NCI-H1105 (cell line): ENCODE results near the gene TCERG1L.
"Not testable (repeated sequence)": the region's sequence is repeated elsewhere in the genome, so short reads cannot be mapped to it uniquely, and the experiment has no call there.

ENCODE experiments used
- DNase-seq: peaks from one replicate; lab custom pipeline; 2025; lab: John Stamatoyannopoulos, UW

TCERG1L gene, protein sequence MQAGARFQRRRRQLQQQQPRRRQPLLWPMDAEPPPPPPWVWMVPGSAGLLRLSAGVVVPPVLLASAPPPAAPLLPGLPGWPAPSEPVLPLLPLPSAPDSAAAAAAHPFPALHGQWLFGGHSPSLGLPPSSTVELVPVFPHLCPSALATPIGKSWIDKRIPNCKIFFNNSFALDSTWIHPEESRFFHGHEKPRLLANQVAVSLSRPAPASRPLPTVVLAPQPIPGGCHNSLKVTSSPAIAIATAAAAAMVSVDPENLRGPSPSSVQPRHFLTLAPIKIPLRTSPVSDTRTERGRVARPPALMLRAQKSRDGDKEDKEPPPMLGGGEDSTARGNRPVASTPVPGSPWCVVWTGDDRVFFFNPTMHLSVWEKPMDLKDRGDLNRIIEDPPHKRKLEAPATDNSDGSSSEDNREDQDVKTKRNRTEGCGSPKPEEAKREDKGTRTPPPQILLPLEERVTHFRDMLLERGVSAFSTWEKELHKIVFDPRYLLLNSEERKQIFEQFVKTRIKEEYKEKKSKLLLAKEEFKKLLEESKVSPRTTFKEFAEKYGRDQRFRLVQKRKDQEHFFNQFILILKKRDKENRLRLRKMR

DNA sequence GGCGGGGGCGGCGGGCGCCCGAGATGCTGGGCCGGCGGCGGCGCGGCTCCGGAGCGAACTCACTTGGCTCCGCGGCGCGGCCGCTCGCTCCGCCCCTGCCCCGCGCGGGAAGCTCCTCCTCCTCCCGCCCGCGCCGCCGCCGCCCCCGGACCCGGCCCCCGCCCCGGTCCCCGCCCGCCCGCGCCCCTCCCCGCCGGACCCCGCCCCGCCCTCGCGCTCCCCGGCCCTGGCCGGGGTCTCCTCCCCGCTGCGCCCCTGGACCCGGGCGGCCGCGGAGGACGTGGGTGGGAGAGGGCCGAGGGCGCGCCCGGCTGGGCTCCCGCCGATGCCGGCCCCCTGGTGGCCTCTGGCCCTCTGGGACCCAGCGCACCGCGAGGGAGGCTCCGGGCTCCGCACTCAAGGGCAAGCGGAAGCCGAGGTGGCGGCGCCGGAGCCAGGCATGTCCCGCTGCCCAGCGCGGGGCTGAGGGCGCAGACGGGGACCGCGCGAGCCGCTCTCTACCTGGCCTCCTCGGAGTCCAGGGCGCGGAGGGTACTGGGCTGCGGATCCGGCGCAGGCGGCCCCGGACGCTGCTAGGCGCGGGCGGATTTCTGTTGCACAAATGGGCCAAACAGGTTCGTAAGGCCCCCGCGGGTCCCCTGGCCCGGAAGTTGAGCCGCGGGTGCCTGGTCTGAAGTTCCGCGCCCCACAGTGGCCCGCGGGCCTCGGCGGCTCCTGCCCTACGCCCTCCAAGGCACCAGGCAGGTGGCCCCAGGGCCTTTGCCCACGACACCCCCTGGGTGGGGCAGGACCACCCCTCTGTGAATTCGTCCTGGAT, at the start of gene TCERG1L:
TCERG1L (minus strand) TSS at position 61 of the 817 bp plus-strand sequence. CDS start 86 bp downstream, outside the sequence.
- peak; percentile 41 for DNase-seq

DNA sequence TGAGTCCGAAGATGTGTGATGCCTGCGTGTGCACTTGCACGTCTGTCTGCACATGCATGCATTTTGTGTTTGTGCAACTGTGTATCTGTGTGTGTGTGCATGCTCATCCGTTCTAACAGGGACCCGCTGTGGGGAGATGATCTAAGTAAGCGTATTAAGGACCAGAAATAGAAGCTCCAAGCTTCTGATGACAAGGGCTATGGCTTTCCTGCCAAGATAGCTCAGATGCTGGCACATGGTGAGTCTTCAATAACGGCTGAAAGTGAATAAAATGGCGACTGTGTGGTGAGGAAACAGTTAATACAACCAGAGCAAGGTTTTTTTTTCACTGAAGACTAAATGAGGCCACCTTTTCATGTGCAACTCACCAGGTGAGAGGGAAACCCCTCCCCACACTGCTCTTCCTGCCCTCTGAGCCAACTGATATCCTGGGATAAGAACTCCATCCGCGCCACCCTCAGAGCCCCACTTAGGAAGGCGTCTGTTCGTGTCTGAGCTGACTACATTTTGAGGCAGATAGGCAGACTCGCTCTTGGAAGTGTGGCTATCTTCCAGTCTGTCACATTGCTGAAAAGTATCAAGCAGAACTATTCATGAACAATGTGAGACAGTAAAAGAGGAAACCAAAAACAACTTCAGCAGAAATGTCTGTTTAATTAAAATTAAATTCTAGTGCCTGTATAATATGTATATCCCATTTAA, 47.4 kb upstream of the TCERG1L start:
- no peak for DNase-seq

DNA sequence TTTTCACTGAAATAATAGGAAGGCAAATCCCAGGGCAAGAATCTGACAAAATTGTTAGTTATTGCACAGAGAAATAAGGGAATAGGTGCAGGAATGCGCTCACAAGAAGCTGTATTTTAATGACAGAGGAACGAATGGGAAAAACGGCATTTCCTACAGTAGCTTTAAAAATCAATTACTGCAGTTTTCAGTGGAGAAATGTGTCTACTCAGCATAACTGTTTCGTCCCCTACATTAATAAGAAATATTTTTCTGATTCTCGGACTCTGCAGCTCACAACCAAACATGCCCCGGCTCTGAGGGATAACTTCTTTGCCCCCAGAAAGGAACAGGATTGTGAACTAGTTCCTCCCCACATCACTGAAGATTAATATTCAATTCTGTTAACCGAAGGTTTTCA, 44.9 kb upstream of the TCERG1L start:
- no peak for DNase-seq

DNA sequence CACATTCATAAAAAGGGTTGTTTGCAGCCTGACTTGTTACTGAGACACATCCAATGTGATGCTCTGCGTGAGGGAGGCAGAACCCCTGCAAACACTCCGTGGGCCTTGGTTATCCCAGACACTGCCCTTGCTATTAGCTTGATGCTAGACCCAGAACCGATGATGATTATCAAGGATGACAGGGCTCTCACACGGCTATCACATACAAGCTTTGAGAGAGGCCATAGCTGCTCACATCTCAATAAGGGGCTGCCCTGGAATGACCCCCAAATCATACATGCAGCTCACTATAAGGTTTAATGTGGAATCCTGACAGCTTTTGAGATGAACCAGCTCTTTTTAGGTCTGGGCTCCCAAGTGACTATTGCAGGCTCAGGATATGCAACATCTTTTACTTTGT, 44.4 kb upstream of the TCERG1L start:
- no peak for DNase-seq

DNA sequence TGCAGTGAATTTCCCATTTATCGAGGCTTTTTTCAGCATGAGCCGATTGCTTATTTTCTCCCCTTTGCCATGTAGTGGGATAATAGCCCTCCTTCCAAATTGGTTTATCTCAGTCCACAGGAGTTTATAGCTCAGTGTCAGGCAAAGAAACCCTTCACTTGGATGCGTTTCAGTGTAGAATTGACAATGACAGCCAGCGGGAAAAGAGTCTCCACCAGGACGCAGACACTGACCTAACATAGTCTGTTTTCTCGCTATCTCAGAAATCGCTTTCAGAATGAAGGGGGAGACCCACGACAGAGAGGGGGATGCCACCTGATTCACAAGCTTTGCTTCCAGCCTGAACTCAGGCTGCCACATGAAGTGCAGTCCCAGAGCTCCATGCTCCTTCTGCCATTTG, 43.5 kb upstream of the TCERG1L start:
- no peak for DNase-seq

DNA sequence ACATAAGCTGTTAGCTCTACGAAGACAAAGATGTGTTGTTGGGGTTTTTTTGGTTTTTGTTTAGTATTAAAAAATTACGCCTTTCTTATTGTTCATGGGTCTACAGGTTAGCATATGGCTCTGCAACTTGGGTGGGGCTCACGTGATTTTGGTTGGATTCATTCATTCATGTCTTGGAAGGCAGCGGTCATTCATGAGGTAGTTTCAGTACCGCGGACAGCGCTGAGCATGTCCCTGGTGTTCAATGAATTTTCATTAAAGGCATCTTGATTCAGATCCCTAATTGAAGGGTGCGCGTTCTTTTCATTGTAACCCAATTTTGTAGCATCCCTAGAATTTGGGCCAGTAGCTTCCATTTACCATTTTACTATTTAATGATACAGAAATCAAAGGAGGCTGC, 42.9 kb upstream of the TCERG1L start:
- no peak for DNase-seq

DNA sequence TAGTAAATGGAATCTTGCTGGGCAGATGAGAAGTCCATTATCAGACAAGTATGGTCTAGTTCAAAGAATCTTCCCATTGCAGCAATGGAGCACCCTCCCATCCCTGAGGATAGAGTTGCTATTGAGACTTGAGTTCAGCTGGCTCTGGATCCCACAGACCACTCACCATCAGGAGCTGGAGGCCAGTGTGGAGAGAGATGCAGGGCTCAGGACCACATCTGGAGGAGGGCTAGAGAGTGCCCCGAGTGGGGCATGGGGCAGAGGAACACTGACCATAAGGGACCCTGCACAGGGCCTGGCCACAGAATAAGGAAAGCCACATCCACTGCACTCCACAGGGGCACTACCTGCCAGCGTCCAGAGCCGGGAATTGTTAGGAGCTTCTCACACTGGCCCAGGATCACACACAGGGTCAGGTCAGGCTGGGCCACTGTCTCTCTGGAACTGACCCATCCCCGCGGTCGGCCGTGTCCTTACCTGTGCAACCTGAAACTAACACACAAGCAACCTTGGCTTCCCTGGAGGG, 41.3 kb upstream of the TCERG1L start:
- DNase-seq, result no peak

DNA sequence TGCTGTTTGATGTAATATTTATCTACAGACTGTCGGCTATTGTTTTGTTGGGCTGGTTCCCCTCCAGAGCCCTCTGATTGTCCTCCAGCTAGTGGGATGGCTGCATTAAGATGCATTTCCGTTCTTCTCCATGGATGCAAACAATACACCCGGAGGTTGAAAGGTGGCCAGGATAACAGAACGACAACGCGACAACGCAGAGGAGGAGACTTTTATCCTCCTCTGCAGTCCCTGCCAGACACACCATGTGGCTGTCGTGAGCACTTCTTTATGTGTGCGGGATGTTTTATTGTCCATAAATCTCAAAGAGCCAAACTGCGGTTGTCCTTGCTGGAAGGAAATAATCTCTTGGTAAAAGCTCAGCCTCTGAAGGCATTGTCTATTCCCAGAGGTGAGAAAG, 39.1 kb upstream of the TCERG1L start:
- no peak for DNase-seq

DNA sequence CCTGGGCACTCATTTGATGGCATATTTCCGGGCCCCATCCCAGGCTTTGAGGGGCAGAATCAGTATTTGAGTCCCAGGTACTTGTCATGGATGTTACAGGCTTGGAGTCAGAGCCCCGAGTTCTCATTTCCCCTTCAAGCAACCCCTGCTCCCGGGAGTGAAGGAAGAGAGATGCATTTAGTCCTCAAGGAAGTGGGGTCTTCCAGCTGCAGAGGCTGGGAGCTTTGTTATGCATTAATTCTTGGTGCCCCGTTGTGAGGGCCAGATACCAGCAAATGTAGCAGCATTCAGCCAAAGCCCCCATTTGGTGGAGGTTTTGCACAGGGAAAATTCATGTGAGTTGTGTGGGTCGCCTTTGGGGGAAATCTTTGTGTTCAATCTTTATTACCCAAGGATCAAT, 38.7 kb upstream of the TCERG1L start:
- DNase-seq, result no peak

DNA sequence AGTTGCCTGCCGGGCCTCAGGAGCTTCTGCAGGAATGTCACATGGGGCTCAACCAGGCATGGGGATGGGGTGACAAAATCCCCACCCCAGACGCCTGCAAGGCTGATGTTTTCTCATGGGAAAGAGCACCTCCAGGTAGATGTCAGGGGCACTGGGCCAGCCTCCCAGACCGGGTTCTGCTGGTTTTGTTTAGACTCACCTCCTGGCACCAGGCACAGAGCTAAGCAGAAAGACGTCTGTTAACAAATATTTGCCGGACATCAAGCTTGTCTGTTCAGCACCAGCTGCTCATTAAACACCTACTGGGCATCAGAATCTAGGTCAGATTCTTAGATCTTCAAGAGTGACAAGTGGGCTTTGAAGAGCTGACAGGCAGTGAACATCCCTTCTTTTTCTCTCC, 34.9 kb upstream of the TCERG1L start:
- DNase-seq, result no peak

DNA sequence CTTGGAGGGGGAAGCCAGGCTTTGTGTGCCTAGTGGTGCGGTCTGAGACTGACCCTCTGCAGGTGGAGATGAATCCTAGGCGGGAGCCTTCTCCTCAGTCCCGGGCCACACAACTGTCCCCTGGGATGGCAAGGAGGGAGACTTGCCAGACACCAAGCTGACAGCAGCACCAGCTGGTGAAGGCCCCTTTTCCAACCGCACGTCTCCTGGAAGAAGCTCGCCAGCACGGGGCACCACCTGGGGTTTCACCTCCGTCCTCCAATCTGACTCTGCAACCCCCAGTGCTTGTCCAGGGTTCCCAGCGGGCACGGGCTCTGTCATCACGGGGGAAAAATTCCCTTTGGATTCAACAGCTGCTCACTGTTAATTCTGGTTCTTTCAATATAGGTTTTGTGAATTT, 34.2 kb upstream of the TCERG1L start:
- no peak for DNase-seq

DNA sequence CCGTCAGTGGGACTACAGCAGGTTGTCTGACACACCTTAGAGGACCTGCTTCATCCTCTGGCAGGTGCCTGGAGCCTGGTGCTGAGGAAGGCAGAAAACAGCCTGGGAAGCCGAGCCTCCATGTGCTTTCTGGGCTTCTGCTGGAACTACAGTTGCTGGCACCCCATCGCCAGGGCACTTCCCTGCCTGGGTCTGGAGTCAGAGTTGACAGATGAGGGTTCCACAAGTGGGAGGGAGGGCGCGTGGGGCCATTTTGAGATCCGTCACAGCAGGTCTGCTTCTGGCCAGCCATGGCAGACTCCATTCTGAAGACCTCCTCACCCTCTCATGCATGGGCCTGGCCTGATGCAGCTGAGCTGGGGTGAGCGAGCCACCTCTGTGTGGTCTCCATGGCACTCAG, 33.2 kb upstream of the TCERG1L start:
- no peak for DNase-seq

DNA sequence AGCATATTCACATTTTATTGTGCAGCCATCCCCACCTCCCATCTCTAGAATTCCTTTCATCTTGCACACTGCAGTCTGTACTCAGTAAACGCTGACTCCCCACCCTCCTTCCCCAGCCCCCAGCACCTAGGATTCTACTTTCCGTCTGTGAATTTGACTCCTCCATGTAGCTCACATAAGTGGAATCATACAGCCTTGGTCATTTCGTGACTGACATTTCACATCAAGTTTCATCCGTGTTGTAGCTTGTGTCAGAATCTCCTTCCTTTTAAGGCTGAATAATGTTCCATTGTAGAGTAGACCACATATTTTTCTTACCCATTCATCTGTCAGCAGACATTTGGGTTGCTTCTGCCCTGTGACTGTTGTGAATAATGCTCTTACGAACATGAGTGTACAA, 26.2 kb upstream of the TCERG1L start:
- DNase-seq, result no peak

DNA sequence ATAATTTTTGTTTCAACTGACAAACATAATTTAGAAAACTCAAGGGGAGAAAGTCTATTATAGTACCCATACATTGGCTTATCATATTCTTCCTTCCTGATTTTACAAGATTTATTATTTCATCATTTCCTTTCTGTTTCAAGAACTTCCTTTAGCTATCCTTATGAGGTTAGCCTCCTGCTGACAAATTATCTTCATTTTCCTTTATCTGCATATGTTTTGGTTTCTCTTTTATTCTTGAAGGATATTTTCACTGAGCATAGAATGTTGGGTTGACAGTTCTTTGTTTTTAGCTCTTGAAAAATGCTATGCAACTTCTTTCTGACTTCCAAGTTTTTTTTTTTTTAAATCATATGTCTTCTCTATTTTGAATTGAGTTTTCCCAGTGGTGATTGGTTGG, 21.3 kb upstream of the TCERG1L start:
- no peak for DNase-seq

DNA sequence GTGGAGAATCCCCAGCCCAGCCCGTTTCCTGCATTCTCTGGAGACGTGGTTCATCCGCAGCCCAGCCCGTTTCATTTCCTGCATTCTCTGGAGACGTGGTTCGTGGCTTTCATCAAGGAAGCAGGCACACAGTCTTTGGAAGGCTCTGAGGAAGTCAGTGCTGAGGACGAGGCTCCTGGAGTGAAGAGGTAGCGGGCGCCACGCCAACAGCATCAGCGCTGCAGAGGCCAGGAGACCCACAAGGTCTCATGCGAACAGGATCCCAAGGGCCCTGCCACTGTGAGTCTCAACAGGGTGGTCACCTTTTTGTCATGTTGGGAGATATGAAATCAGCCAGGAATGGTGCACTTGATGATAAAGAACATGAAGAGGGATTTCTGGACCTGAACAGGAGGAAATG, 12.4 kb upstream of the TCERG1L start:
- no peak for DNase-seq

DNA sequence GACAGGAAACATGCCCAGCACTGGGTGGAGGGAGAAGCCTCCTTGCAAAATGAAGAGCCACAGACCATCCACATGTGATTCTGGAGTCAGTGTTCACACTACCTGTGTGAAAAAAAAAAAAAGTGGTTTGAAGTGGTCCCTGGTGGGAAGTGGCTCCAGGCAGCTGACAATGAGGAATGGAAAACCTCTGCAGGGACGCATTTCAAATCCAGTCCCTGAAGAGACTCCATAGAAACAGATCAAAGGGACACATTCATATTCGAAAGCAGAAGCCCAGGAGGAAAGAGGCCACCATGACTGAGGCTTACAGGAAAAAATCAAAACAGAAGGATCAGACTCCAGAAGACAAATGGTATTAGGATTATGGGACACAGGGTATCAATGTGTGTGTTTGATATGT, 11.5 kb upstream of the TCERG1L start:
- DNase-seq, result no peak

DNA sequence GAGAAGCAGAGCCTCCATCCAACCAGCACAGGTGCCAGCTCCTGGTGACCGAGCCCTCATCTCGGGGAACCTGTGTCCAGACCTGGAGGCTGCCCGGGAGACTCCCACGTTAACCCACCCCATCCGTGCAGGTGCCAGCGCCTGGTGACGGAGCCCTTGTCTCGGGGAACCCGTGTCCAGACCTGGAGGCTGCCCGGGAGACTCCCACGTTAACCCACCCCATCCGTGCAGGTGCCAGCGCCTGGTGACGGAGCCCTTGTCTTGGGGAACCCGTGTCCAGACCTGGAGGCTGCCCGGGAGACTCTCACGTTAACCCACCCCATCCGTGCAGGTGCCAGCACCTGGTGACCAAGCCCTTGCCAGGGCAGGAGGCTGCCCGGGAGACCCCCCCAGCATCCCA, 11.1 kb upstream of the TCERG1L start:
- DNase-seq, result not testable (repeated sequence)

DNA sequence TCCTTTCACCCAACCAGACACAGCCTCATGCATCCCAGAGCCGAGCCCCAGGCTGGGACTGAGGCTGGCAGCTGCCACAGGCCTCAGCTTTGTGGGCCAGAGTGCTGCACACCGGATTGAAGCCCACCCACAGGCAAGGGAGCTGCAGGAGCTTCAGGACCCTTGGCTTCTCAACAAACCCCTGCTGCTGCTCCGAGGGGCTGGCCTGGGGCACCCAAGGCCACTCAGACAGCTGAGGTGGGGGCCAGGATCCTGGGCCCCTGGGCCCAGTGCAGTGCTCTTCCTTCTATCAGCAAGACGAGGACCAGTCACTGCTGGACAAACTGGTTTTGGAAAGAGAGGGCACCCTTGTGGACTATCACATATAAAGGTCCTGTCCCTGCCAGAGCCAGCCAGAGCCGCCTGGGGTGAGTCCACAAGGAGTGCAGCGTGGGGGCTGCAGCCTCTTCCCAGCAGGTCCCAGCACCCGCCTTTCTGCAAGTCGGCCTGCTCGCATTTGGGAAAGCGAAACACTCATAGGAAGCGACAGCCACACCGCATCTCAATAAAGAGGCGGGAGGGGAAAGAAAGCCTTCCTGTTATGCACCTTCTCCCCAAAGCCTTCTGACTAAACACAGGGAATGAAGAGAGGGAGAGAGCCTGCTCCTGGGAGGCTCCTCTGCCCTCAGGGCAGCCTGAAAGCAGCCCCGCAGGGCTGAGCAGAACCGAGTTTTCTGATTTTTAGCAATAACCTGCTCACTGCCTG, 9.5 kb upstream of the TCERG1L start:
- no peak for DNase-seq

DNA sequence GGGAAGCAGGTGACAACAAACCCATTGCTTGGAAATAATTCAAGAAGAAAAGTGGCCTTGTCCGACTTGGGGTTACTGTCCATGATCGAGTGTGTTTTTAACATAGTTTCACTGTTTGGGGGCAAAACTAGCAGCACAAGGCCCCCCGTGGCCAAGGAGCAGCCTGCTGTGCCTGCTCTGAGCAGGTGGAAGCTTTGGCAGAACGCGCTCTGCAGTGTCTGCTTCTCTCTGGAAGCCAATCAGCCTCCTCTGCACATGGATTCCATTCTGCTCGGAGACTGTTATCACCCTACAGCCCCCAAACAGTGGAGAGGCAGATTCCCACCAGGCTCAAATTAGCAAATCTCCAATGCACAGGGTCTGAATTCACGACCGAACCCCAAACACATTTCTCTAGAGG, 7.3 kb upstream of the TCERG1L start:
- DNase-seq, result no peak

DNA sequence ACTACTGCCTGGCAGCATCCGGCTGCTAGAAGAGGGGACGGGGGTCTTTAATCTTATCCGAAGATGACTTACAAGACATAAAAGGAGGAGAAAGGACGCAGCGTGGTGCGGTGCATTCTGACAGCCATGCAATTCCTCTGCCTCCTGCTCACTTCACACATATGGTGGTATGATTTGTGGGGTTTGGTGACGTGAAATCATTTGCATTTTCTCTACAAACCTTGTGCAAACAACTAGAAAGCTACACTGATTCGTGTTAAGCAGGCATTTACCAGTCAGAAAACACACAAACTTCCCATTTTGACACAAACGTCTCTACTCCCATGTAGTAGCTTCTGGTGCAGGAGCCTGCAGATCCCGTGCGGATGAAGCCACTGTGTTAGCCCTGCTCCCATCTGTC, 6.8 kb upstream of the TCERG1L start:
- no peak for DNase-seq

DNA sequence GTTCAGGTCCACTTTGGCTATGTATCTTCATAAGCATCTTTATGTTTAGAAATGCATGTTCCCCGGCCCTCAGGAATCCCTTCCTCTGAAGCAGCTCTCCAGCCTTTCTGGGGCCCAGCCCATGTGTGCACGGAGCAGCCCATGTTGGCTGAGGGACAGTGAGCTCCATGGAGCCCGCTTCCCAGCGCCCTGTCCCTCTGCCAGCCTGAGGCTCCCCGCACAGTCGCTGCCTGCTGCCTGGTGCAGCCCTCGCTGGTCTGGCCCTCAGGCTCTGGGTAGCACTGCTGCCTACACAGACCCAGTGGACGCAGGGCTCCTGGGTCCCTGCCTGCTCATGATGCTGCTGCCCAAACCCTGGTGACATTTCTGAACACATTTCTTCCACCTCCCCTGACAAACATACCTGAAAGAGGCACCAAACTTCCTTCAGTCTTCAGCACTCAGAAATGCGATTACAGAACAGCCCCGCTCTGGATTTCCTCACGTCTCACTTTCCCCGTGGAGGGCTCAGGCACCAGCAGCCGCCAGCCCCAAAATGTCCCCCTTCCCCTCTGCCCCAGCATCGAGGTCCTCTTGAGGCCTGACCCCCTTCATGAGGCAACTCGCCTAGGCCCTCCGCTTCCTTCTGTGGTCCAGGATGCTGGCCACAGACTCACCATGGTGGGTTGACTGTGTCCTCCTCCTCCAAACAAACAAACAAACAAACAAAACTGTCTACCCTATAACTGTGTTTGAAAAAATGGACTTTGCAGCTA, 5.0 kb upstream of the TCERG1L start:
- no peak for DNase-seq
